GM12875 (cell line): Measurements from ENCODE around the gene CDH11.

ENCODE experiments used
- H3K4me3 ChIP-seq: one replicate; pipeline ENCODE4 v1.5.1; 2011; ENCODE audit warnings: low read depth, low read length, control low read depth
- CTCF ChIP-seq: IDR thresholded peaks from 2 replicates; pipeline ENCODE4 v1.5.1; 2011; ENCODE audit warnings: low read depth, mild to moderate bottlenecking, control low read depth, inconsistent platforms, low read length, moderate library complexity, borderline replicate concordance; ENCODE audit not compliant: insufficient read depth

Gene CDH11

DNA sequence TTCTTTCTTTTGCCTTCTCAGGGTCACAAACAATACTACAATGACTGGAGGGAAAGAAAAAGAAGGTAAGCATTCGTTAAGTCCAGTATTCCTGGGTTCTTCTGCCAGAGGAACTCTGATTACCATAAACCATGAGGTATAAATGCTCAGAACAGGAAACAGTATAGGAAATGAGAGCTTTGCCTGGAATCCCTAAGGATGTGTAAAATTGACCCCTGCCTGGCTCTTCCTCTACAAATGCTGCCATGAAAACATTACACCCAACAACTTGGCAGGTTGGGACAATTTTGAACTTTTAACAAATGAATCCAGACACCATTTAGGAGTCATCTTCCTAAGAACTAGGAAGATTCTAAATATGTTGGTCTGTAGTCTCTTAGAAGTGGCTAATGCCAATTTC lies 173.8 kb downstream of the CDH11 start:
- H3K4me3 ChIP-seq, result no peak overlapping the region
- TF ChIP-seq CTCF, result no peak

DNA sequence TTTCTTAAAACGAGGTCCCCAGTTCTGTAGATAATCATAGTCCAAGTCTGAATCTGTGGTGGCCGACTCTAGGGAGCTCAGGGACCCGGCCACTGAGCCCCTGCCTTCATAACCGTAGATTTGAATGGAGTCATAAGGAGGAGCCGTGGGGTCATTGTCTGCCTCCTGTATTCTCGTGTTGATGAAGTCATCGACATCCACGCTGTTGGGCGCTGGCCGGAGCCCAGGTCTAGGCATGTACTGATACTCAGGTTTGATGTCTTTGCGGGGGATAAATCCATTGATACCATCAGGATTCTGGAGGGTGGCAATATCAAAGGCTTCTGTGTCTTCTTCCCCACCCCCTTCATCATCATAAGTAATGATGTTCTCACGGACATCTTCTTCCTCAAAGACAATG lies 174.2 kb downstream of the CDH11 start:
- no peak for TF ChIP-seq CTCF
- H3K4me3 ChIP-seq, result no peak overlapping the region

DNA sequence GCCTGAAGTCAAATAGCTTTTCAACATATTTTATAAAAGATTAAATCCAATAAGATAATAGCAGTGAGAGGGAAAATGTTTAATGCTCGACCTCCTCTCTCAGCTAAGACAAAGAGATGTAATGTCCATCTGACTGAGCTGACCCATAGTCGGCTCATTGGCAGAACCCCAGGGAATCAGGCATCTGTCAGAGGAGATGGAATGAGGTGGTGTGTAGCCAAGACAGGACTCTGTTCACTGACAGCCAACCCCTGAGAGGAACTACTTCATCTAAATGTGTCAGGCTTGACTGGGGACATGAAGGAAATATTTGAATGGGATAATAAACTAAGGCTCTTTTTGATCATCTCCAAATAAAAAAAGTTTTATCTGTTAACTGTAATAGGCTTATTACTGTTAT lies 188.0 kb downstream of the CDH11 start:
- H3K4me3 ChIP-seq, result no peak overlapping the region
- no peak for TF ChIP-seq CTCF

GRCh38 chr16:64926476-64926875 lies 195.4 kb downstream of the CDH11 start:
- H3K4me3 ChIP-seq, result no peak overlapping the region
- no peak for TF ChIP-seq CTCF

GRCh38 chr16:64925166-64925565 lies 196.7 kb downstream of the CDH11 start:
- TF ChIP-seq CTCF, result no peak

GRCh38 chr16:64924086-64924485 lies 197.8 kb downstream of the CDH11 start:
- no peak for TF ChIP-seq CTCF
- H3K4me3 ChIP-seq, result no peak overlapping the region

More at GRCh38 chr16:64925166-64925565, 196.7 kb downstream of the CDH11 start:
- H3K4me3 ChIP-seq, result no peak overlapping the region

DNA sequence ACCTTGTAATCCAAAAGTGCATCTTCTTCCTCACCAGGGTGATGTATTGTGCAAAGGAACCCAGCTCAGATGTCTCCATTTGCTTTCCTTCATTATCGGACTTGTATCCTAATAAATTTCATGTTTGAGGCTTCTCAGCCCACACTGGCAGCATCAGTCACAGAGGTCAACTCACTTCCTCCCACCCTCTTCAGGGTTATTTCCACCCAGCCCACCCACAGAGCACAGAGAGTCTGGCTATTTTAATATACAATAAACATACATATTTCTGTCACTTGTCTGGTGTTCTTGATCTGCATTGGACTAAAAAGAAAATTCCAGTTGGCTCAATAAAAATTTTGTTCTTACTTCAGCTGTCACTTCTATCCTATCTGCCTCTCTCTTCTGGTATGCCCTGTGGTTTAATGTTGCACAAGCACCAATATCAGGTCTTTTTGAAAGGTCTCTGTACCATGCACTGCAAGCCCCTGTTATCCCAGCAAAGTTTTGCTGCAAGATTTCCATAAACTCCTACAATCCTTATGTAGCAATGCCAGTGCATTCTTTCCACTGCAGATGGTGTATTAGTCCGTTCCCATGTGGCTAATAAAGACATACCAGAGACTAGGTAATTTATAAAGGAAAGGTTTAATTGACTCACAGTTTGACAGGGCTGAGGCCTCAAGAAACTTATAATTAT lies 201.8 kb downstream of the CDH11 start:
- TF ChIP-seq CTCF, result no peak
- H3K4me3 ChIP-seq, result no peak overlapping the region
